IMR-90 (cell line): ENCODE results near the gene C17orf78. TPM values are rescaled to one million over a fixed set of nuclear protein-coding genes. Genes with fewer than 3 reads are reported as not detected.

ENCODE experiments used
- ATAC-seq: fragments of 200-7000 bp; cut with Tn5 transposase; 2 replicates; pipeline ENCODE4 v1.9.1; 2020; ENCODE audit warnings: low read depth, mild to moderate bottlenecking, moderate library complexity
- BruUV-seq: library from RNA; stranded (reverse); fragments of 400-500 nt; replicated peaks from 2 replicates; lab custom pipeline; 2021; lab: Mats Ljungman, UMichigan
- CTCF ChIA-PET: fragments of 300-600 bp; formaldehyde crosslinking; extraction: SDS; loops from one replicate; lab custom pipeline; 2021; ENCODE audit warnings: antibody characterized with exemption; lab: Yijun Ruan, JAX
- POLR2A ChIA-PET: fragments of 300-600 bp; sonication (Branson Sonifier 250); formaldehyde crosslinking; loops from one replicate; lab custom pipeline; 2022; ENCODE audit warnings: antibody characterized with exemption; ENCODE audit not compliant: unreplicated experiment; lab: Charles Lee
- DNase-seq: peaks from one replicate; pipeline ENCODE4 v3.0.0; 2013
- H2AFZ ChIP-seq: replicated peaks from 2 replicates; pipeline ENCODE3; 2013; ENCODE audit warnings: low read length, mild to moderate bottlenecking; ENCODE audit not compliant: poor library complexity
- H2AK5ac ChIP-seq: 2 replicates; pipeline ENCODE4 v1.6.1; 2013; ENCODE audit warnings: low read depth, low read length, inconsistent platforms
- H2AK9ac ChIP-seq: replicated peaks from 2 replicates; pipeline ENCODE3; 2013; ENCODE audit warnings: mild to moderate bottlenecking, low read depth, low read length, moderate library complexity; ENCODE audit not compliant: poor library complexity
- H2BK120ac ChIP-seq: 2 replicates; pipeline ENCODE4 v1.6.1; 2013; ENCODE audit warnings: low read depth, low read length, inconsistent platforms
- H2BK15ac ChIP-seq: 3 replicates; pipeline ENCODE4 v1.6.1; 2013; ENCODE audit warnings: low read depth, low read length, inconsistent platforms
- H2BK20ac ChIP-seq: 2 replicates; pipeline ENCODE4 v1.6.1; 2013; ENCODE audit warnings: low read depth, mild to moderate bottlenecking, inconsistent platforms, low read length, moderate library complexity
- H2BK5ac ChIP-seq: 2 replicates; pipeline ENCODE4 v1.6.1; 2013; ENCODE audit warnings: mild to moderate bottlenecking, low read depth, low read length, inconsistent platforms; ENCODE audit not compliant: poor library complexity, severe bottlenecking
- H3K14ac ChIP-seq: replicated peaks from 2 replicates; pipeline ENCODE4 v1.6.1; 2013; ENCODE audit warnings: low read depth, low read length, inconsistent platforms
- H3K18ac ChIP-seq: 2 replicates; pipeline ENCODE4 v1.6.1; 2013; ENCODE audit warnings: low read depth, low read length, control low read depth
- H3K23ac ChIP-seq: 2 replicates; pipeline ENCODE4 v1.6.1; 2013; ENCODE audit warnings: low read depth, low read length, inconsistent platforms
- H3K27ac ChIP-seq: 2 replicates; pipeline ENCODE4 v1.5.1; 2013; ENCODE audit warnings: mild to moderate bottlenecking, control low read depth, low read length; ENCODE audit not compliant: insufficient read depth
- H3K27me3 ChIP-seq: 2 replicates; pipeline ENCODE4 v1.6.1; 2013; ENCODE audit warnings: low read length; ENCODE audit not compliant: control insufficient read depth, insufficient read depth
- H3K36me3 ChIP-seq: 2 replicates; pipeline ENCODE4 v1.6.1; 2013; ENCODE audit warnings: low read length, mixed read lengths; ENCODE audit not compliant: control insufficient read depth, insufficient read depth
- H3K4ac ChIP-seq: 2 replicates; pipeline ENCODE4 v1.6.1; 2013; ENCODE audit warnings: low read depth, low read length, inconsistent platforms
- H3K4me1 ChIP-seq: 2 replicates; pipeline ENCODE4 v1.6.1; 2013; ENCODE audit warnings: low read length, mixed read lengths; ENCODE audit not compliant: control insufficient read depth, insufficient read depth
- H3K4me2 ChIP-seq: 2 replicates; pipeline ENCODE4 v1.6.1; 2013; ENCODE audit warnings: low read depth, mild to moderate bottlenecking, control low read depth, low read length, moderate library complexity
- H3K4me3 ChIP-seq: 2 replicates; pipeline ENCODE4 v1.5.1; 2013; ENCODE audit warnings: low read depth, mild to moderate bottlenecking, control low read depth, low read length, moderate library complexity; ENCODE audit not compliant: insufficient read depth
- H3K56ac ChIP-seq: 2 replicates; pipeline ENCODE4 v1.6.1; 2013; ENCODE audit warnings: low read length, inconsistent platforms; ENCODE audit not compliant: insufficient read depth; ENCODE audit errors: extremely low read depth
- H3K79me1 ChIP-seq, 2 experiments: 2 replicates each; pipeline ENCODE4 v1.6.1; 2013; ENCODE audit warnings: low read length in 2 of 2, inconsistent platforms in 1 of 2, low read depth in 1 of 2
- H3K9ac ChIP-seq: 2 replicates; pipeline ENCODE4 v1.6.1; 2013; ENCODE audit warnings: low read depth, low read length, control low read depth
- H3K9me1 ChIP-seq: 2 replicates; pipeline ENCODE4 v1.6.1; 2013; ENCODE audit warnings: low read length, inconsistent platforms; ENCODE audit not compliant: insufficient read depth
- H3K9me3 ChIP-seq: 2 replicates; pipeline ENCODE4 v1.6.1; 2013; ENCODE audit warnings: low read length; ENCODE audit not compliant: control insufficient read depth, insufficient read depth
- H4K20me1 ChIP-seq: 2 replicates; pipeline ENCODE4 v1.6.1; 2013; ENCODE audit warnings: low read length, inconsistent platforms; ENCODE audit not compliant: insufficient read depth
- H4K5ac ChIP-seq: 2 replicates; pipeline ENCODE4 v1.6.1; 2013; ENCODE audit warnings: mild to moderate bottlenecking, low read depth, low read length, control low read depth
- H4K8ac ChIP-seq, 2 experiments: 2 replicates each; pipeline ENCODE4 v1.6.1; 2013; ENCODE audit warnings: low read depth in 2 of 2, low read length in 2 of 2, control low read depth in 1 of 2, inconsistent platforms in 1 of 2
- H4K91ac ChIP-seq: 2 replicates; pipeline ENCODE4 v1.6.1; 2013; ENCODE audit warnings: low read depth, low read length, inconsistent platforms; ENCODE audit not compliant: insufficient read depth
- BHLHE40 ChIP-seq: fragments of 150-350 bp; IDR thresholded peaks from 2 replicates; pipeline ENCODE4 v1.6.1; 2016; ENCODE audit warnings: mild to moderate bottlenecking, low read depth, low read length
- CEBPB ChIP-seq: IDR thresholded peaks from 2 replicates; pipeline ENCODE4 v1.6.1; 2012; ENCODE audit warnings: low read depth, low read length, improper control_type of control experiment
- CHD1 ChIP-seq: IDR thresholded peaks from 2 replicates; pipeline ENCODE4 v1.6.1; 2012; ENCODE audit warnings: low read depth, low read length, improper control_type of control experiment
- FOS ChIP-seq: fragments of 150-350 bp; IDR thresholded peaks from 2 replicates; pipeline ENCODE4 v1.6.1; 2016; ENCODE audit warnings: low read depth, low read length
- MAFK ChIP-seq: IDR thresholded peaks from 2 replicates; pipeline ENCODE4 v1.6.1; 2012; ENCODE audit warnings: low read depth, low read length, improper control_type of control experiment
- MAZ ChIP-seq: IDR thresholded peaks from 2 replicates; pipeline ENCODE4 v1.6.1; 2012; ENCODE audit warnings: low read depth, mild to moderate bottlenecking, low read length, improper control_type of control experiment, moderate library complexity, borderline replicate concordance
- MXI1 ChIP-seq: IDR thresholded peaks from 2 replicates; pipeline ENCODE4 v1.6.1; 2012; ENCODE audit warnings: low read depth, mild to moderate bottlenecking, low read length, moderate library complexity, borderline replicate concordance
- NFE2L2 ChIP-seq: fragments of 150-350 bp; IDR thresholded peaks from 2 replicates; pipeline ENCODE4 v1.6.1; 2016; ENCODE audit warnings: low read depth, mild to moderate bottlenecking, low read length
- POLR2A ChIP-seq: IDR thresholded peaks from 2 replicates; pipeline ENCODE4 v1.6.1; 2012; ENCODE audit warnings: mild to moderate bottlenecking, low read depth, low read length
- RAD21 ChIP-seq: IDR thresholded peaks from 2 replicates; pipeline ENCODE4 v1.6.1; 2012; ENCODE audit warnings: low read length, improper control_type of control experiment
- RCOR1 ChIP-seq: IDR thresholded peaks from 2 replicates; pipeline ENCODE4 v1.6.1; 2012; ENCODE audit warnings: mild to moderate bottlenecking, low read length, improper control_type of control experiment; ENCODE audit not compliant: insufficient replicate concordance
- RFX5 ChIP-seq: IDR thresholded peaks from 2 replicates; pipeline ENCODE4 v1.8.0; 2012; ENCODE audit warnings: low read depth, mild to moderate bottlenecking, low read length, moderate library complexity
- SMC3 ChIP-seq: fragments of 150-350 bp; IDR thresholded peaks from 2 replicates; pipeline ENCODE4 v1.6.1; 2016; ENCODE audit warnings: low read depth, mild to moderate bottlenecking, antibody characterized with exemption, low read length, moderate library complexity
- dilution Hi-C: fragments of 300-500 bp; cut with HindIII; formaldehyde crosslinking; loops from one replicate; pipeline ENCODE4 v1.14.3; 2018; ENCODE audit warnings: low sequenced_read_pairs; ENCODE audit not compliant: unreplicated experiment
- in situ Hi-C: fragments of 300-500 bp; cut with MboI; formaldehyde crosslinking; loops from 3 replicates; pipeline ENCODE4 v1.14.3; 2019; ENCODE audit warnings: low sequenced_read_pairs, inconsistent platforms, mixed read lengths
- intact Hi-C: fragments of 100-400 bp; cut with micrococcal nuclease; formaldehyde crosslinking; loops from 2 replicates; pipeline ENCODE4 v1.10.0; 2022
- polyA plus RNA-seq, 3 experiments: library from polyadenylated mRNA; depleted of rRNA; stranded (reverse); fragments of >200 nt; gene quantifications; 2 replicates each; pipeline ENCODE4 v1.2.3, GENCODE V29; 2012; ENCODE audit warnings: low replicate concordance in 1 of 3
- total RNA-seq: library from RNA; depleted of rRNA; stranded (reverse); fragments of >200 nt; gene quantifications from 2 replicates; pipeline ENCODE4 v1.2.3, GENCODE V29; 2012
- TF ChIP-seq, protein P1 (sequence below): fragments of 150-350 bp; IDR thresholded peaks from 2 replicates; pipeline ENCODE4 v1.6.1; 2017; ENCODE audit warnings: mild to moderate bottlenecking, antibody characterized with exemption, low read length, low read depth
- TF ChIP-seq, protein P2 (sequence below): fragments of 150-350 bp; IDR thresholded peaks from 2 replicates; pipeline ENCODE4 v1.6.1; 2016; ENCODE audit warnings: low read depth, mild to moderate bottlenecking, low read length, moderate library complexity, borderline replicate concordance
- TF ChIP-seq, protein P3 (sequence below): conservative IDR thresholded peaks from 2 replicates; pipeline ENCODE4 v1.5.1; 2012; ENCODE audit warnings: mild to moderate bottlenecking, low read depth, low read length, improper control_type of control experiment

The C17orf78 gene
- total and polyA plus RNA-seq, 2 of the 4 experiments (the other 2 are of a cell fraction), result not detected

DNA sequence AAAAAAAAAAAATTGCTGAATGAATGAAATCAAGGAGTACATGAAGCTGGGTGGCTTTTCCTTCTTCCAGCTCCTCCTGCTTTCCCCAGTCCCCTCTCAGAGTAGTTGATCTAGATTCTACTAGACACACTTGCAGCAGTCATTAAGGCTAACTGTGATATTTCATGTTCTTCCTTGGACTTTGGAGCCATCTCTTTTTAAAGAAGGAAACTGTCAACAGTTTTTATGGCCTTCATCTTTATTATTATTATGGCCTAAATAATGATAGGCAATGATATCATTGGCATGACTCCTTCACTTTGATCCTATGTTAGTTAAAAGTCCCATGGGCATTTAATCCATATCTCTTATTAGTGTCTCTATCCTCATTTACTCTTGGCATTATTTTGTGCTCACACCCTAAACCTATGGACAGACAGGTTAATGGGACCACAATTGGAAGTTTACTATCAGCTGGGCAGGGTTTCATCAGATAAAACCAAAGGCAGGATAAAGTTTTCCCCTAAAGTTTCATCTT is 9.7 kb downstream of the C17orf78 start:
- Histone ChIP-seq H4K20me1 (no peaks in the 10 kb centered on the region), H2AK5ac (no peak overlapping the region), H3K9ac (no peak overlapping the region), H3K4ac (no peak overlapping the region), H3K4me3 (no peak overlapping the region), H3K9me3 (no peaks in the 10 kb centered on the region), H3K27me3 (no peaks in the 10 kb centered on the region), H3K4me1 (peaks cover 4% of the 10 kb centered on the region; the same call in 1 of the 2 replicates), H2BK120ac (no peak overlapping the region), H4K91ac (no peak overlapping the region), H3K27ac (no peak overlapping the region), H2BK5ac (no peak overlapping the region), H3K14ac (no peak overlapping the region), H4K5ac (no peak overlapping the region), H3K18ac (no peak overlapping the region), H3K9me1 (no peaks in the 10 kb centered on the region), H3K79me1 (peaks cover 0 to 16% of the 10 kb centered on the region in 2 experiments; a peak in 3 of 4 replicates), H3K36me3 (no peaks in the 10 kb centered on the region), H3K56ac (no peak overlapping the region), H2BK15ac (no peak overlapping the region), H2AK9ac (no peak overlapping the region), H4K8ac (no peak overlapping the region), H3K4me2 (no peak overlapping the region), H3K23ac (no peak overlapping the region), H2BK20ac (no peak overlapping the region), H2AFZ (no peak overlapping the region)
- TF ChIP-seq MAZ (no peak), RAD21 (no peak), NFE2L2 (no peak), CEBPB (no peak), RCOR1 (no peak), SMC3 (no peak), MXI1 (no peak), CHD1 (no peak), BHLHE40 (no peak), RFX5 (no peak), MAFK (no peak), POLR2A (no peak), FOS (no peak)
- TF ChIP-seq, protein P1, sequence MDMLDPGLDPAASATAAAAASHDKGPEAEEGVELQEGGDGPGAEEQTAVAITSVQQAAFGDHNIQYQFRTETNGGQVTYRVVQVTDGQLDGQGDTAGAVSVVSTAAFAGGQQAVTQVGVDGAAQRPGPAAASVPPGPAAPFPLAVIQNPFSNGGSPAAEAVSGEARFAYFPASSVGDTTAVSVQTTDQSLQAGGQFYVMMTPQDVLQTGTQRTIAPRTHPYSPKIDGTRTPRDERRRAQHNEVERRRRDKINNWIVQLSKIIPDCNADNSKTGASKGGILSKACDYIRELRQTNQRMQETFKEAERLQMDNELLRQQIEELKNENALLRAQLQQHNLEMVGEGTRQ, result no peak
- TF ChIP-seq, protein P2, sequence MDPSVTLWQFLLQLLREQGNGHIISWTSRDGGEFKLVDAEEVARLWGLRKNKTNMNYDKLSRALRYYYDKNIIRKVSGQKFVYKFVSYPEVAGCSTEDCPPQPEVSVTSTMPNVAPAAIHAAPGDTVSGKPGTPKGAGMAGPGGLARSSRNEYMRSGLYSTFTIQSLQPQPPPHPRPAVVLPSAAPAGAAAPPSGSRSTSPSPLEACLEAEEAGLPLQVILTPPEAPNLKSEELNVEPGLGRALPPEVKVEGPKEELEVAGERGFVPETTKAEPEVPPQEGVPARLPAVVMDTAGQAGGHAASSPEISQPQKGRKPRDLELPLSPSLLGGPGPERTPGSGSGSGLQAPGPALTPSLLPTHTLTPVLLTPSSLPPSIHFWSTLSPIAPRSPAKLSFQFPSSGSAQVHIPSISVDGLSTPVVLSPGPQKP, result no peak
- TF ChIP-seq, protein P3, sequence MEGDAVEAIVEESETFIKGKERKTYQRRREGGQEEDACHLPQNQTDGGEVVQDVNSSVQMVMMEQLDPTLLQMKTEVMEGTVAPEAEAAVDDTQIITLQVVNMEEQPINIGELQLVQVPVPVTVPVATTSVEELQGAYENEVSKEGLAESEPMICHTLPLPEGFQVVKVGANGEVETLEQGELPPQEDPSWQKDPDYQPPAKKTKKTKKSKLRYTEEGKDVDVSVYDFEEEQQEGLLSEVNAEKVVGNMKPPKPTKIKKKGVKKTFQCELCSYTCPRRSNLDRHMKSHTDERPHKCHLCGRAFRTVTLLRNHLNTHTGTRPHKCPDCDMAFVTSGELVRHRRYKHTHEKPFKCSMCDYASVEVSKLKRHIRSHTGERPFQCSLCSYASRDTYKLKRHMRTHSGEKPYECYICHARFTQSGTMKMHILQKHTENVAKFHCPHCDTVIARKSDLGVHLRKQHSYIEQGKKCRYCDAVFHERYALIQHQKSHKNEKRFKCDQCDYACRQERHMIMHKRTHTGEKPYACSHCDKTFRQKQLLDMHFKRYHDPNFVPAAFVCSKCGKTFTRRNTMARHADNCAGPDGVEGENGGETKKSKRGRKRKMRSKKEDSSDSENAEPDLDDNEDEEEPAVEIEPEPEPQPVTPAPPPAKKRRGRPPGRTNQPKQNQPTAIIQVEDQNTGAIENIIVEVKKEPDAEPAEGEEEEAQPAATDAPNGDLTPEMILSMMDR, result no peak
- BruUV-seq, result no TSS peak
- in situ Hi-C loops, result no loop called here
- dilution Hi-C loops, result no loop called here
- intact Hi-C loops, result no loop called here
- ChIA-PET CTCF (interaction anchor here (0.6 to 3.4 kb wide), 3 partner anchors 12 to 13 kb away, joined by 3 to 21 read pairs (median 5); no protein-coding TSS in a partner anchor), POLR2A (no interaction called here)
- no peak for DNase-seq
- no peak for ATAC-seq
